Astrocyte (in vitro differentiated cells and primary cell): Measurements from ENCODE around the gene GBF1.

Source experiments
- CTCF ChIP-seq: IDR thresholded peaks from 2 replicates; pipeline ENCODE4 v1.5.1; 2011; ENCODE audit warnings: low read depth, mild to moderate bottlenecking, inconsistent platforms, low read length, moderate library complexity; ENCODE audit not compliant: insufficient read depth
- EZH2 ChIP-seq: IDR thresholded peaks from 2 replicates; pipeline ENCODE4 v1.6.1; 2012; ENCODE audit warnings: mild to moderate bottlenecking, low read length, inconsistent platforms; ENCODE audit not compliant: insufficient read depth

DNA sequence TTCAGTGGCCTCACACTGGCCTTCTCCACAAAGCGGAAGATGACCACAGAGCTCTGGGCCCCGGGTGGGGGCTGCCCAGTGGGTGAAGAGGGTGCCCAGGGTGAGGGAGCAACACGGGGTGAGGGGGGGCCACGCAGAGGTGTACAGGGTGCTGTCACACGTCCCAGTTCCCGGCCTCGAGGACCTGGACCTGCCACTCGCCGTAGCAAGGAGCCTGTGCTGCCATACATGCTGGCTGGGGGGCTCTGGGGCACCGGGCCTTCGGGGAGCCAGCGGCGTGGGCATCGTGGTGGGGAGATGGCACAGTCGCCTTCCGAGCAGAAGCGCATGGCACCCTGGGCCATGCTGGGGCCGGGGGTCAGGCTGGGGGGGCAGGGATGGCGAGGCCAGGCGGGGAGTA, 171.4 kb downstream of the GBF1 start:
- TF ChIP-seq CTCF (no peak), EZH2 (no peak)
